ENCODE results near the gene AP3B1. TPM values are rescaled to one million over a fixed set of nuclear protein-coding genes. Genes with fewer than 3 reads are reported as not detected.

AP3B1 gene
- total RNA-seq, 1 donor from 2014 or later = 40.9 TPM

DNA sequence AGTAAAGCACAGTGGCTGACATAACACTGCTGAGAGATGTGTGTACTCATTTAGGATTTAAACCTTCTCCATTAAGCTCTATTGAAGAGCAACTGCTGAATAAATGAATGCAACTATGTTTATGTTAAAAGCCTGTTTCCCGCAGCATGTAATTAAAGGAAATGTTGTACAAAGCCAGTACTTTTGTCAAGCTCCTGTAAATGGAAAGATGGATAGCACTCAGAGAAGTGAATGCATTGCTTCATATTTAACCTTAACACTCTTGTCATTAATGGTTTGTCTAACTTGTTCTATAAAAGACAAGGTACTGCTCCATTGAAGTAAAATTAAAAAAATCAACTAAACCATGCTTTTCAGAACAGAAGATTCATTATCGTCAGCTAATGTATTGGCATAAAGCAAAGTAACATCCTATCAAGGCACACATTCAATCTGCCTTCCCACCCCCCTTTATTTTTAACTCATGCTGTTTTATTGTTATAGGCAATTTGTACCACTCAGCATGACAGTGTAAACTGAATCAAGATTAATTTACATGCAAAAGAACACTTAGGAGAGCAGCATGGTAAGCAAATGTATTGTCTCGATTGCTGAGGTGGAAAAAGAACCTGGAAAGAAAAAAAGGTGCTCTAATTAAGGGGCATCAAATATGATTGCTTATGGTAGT lies 277.5 kb downstream of the AP3B1 start:
- no peaks in the 10 kb centered on the region for H3K9me3 Mint-ChIP-seq
- H3K36me3 Mint-ChIP-seq (ENCODE audit: low read depth) = peaks cover 3% of the 10 kb centered on the region
- intact Hi-C loops (cut with micrococcal nuclease) = no loop called here
- peaks cover 4% of the 10 kb centered on the region for H3K4me1 Mint-ChIP-seq (ENCODE audit: low read depth)
- no peak overlapping the region for H3K4me3 Mint-ChIP-seq
- no peak for DNase-seq (ENCODE audit: low spot score)
- no peaks in the 10 kb centered on the region for H3K27me3 Mint-ChIP-seq (ENCODE audit: insufficient read depth)
- no peak overlapping the region for H3K27ac Mint-ChIP-seq

- Mint-ChIP-seq H3K4me1 (ENCODE audit: low read depth) (no peaks in the 10 kb centered on the region), H3K4me3 (no peak overlapping the region), H3K27me3 (ENCODE audit: insufficient read depth) (no peaks in the 10 kb centered on the region), H3K27ac (no peak overlapping the region), H3K36me3 (ENCODE audit: low read depth) (peaks cover 1% of the 10 kb centered on the region), H3K9me3 (no peaks in the 10 kb centered on the region)
- intact Hi-C loops (cut with micrococcal nuclease) = loop anchor here (5.0 kb wide), 1 partner anchor 363 kb away; no protein-coding TSS in a partner anchor
- DNase-seq (ENCODE audit: low spot score) = no peak
Measured at GRCh38 chr5:78009937-78010527, 284.5 kb downstream of the AP3B1 start.

- Mint-ChIP-seq H3K27me3 (ENCODE audit: insufficient read depth) (no peaks in the 10 kb centered on the region), H3K9me3 (no peaks in the 10 kb centered on the region), H3K27ac (no peak overlapping the region), H3K36me3 (ENCODE audit: low read depth) (no peaks in the 10 kb centered on the region), H3K4me3 (no peak overlapping the region), H3K4me1 (ENCODE audit: low read depth) (no peaks in the 10 kb centered on the region)
- DNase-seq (ENCODE audit: low spot score) = no peak
- intact Hi-C loops (cut with micrococcal nuclease) = loop anchor here (5.0 kb wide), 1 partner anchor 361 kb away; no protein-coding TSS in a partner anchor
Measured at GRCh38 chr5:78008356-78008967, 286.0 kb downstream of the AP3B1 start.

DNA sequence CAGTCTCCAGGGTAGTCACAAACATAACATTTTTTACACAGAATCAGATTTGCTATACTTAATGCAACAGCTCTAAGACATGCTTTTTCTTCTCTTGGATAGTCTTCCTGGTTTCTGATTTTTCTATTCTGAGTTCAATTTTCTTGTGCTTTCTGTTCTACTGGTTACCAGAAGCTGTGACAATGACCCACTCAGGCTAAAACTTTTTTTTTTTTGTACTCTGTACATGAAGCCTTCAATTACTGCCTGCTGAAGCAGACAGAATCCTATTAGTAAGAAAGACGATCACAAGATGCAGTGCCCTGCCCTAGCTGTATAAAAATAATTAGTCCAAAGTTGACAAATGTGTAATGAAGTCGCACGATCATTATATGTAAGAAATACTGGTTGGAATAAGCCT lies 287.3 kb downstream of the AP3B1 start:
- no peak for DNase-seq (ENCODE audit: low spot score)
- Mint-ChIP-seq H3K36me3 (ENCODE audit: low read depth) (no peaks in the 10 kb centered on the region), H3K4me1 (ENCODE audit: low read depth) (no peaks in the 10 kb centered on the region), H3K9me3 (no peaks in the 10 kb centered on the region), H3K27me3 (ENCODE audit: insufficient read depth) (no peaks in the 10 kb centered on the region), H3K27ac (no peak overlapping the region), H3K4me3 (no peak overlapping the region)
- intact Hi-C loops (cut with micrococcal nuclease) = loop anchor here (5.0 kb wide), 1 partner anchor 360 kb away; no protein-coding TSS in a partner anchor

GRCh38 chr5:78006449-78006848 lies 288.0 kb downstream of the AP3B1 start:
- Mint-ChIP-seq H3K27me3 (ENCODE audit: insufficient read depth) (no peaks in the 10 kb centered on the region), H3K36me3 (ENCODE audit: low read depth) (no peaks in the 10 kb centered on the region)
- intact Hi-C loops (cut with micrococcal nuclease) = loop anchor here (5.0 kb wide), 1 partner anchor 359 kb away; no protein-coding TSS in a partner anchor

GRCh38 chr5:78005021-78005785 lies 289.3 kb downstream of the AP3B1 start:
- Mint-ChIP-seq H3K9me3 (no peaks in the 10 kb centered on the region), H3K4me3 (no peak overlapping the region), H3K4me1 (ENCODE audit: low read depth) (no peaks in the 10 kb centered on the region), H3K36me3 (ENCODE audit: low read depth) (peaks cover 1% of the 10 kb centered on the region), H3K27me3 (ENCODE audit: insufficient read depth) (no peaks in the 10 kb centered on the region), H3K27ac (no peak overlapping the region)
- no peak for DNase-seq (ENCODE audit: low spot score)
- intact Hi-C loops (cut with micrococcal nuclease) = loop anchor here (5.0 kb wide), 1 partner anchor 358 kb away; no protein-coding TSS in a partner anchor

More at GRCh38 chr5:78006449-78006848, 288.0 kb downstream of the AP3B1 start:
- Mint-ChIP-seq H3K4me1 (ENCODE audit: low read depth) (no peaks in the 10 kb centered on the region), H3K27ac (no peak overlapping the region), H3K4me3 (no peak overlapping the region), H3K9me3 (no peaks in the 10 kb centered on the region)
- DNase-seq (ENCODE audit: low spot score) = no peak

GRCh38 chr5:78004559-78004958 lies 289.9 kb downstream of the AP3B1 start:
- Mint-ChIP-seq H3K9me3 (no peaks in the 10 kb centered on the region), H3K27me3 (ENCODE audit: insufficient read depth) (no peaks in the 10 kb centered on the region), H3K36me3 (ENCODE audit: low read depth) (peaks cover 2% of the 10 kb centered on the region), H3K27ac (no peak overlapping the region), H3K4me1 (ENCODE audit: low read depth) (no peaks in the 10 kb centered on the region), H3K4me3 (no peak overlapping the region)
- DNase-seq (ENCODE audit: low spot score) = no peak
- intact Hi-C loops (cut with micrococcal nuclease) = no loop called here

DNA sequence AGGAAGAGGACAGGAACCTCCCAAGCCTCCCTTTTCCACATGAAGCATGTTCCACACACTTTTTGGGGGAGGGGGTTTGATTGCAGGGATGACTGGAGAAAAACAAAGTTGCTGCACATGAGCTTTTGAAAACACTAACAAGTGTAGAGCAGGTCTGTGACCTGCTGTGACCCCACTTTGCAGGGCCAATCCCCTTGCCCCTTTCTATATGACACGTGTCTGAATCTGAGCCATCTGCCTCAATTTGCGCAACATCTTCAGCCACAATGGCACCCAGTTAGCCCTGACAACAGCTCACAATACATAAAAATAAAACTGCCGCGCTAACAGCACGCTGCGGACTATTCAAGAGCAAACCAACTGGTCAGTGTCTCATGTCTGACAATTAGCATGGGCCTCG lies 290.6 kb downstream of the AP3B1 start:
- intact Hi-C loops (cut with micrococcal nuclease) = no loop called here
- Mint-ChIP-seq H3K36me3 (ENCODE audit: low read depth) (peaks cover 4% of the 10 kb centered on the region), H3K9me3 (no peaks in the 10 kb centered on the region), H3K4me1 (ENCODE audit: low read depth) (no peaks in the 10 kb centered on the region), H3K27me3 (ENCODE audit: insufficient read depth) (no peaks in the 10 kb centered on the region), H3K4me3 (no peak overlapping the region), H3K27ac (no peak overlapping the region)
- no peak for DNase-seq (ENCODE audit: low spot score)

DNA sequence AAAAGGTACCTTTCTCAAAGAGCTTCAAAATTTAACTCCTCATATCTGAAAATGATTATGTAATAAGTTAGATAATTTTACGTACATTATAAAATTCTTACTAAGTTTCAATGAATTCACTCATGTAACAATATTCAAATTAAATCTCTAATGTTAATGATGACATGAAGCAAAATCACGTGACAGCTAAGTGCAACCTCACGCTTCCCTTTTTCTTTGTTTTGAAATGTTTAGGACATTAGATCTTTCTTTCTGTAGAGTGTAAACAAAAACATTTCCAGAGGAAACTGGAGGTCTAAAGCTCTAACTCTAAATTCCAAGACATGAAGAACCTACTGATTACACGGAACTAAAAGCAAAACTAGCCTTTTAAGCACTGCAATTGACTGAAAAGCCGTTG lies 291.0 kb downstream of the AP3B1 start:
- H3K4me3 Mint-ChIP-seq = no peak overlapping the region
- no peaks in the 10 kb centered on the region for H3K4me1 Mint-ChIP-seq (ENCODE audit: low read depth)
- no peaks in the 10 kb centered on the region for H3K27me3 Mint-ChIP-seq (ENCODE audit: insufficient read depth)
- H3K27ac Mint-ChIP-seq = no peak overlapping the region
- no peaks in the 10 kb centered on the region for H3K9me3 Mint-ChIP-seq
- peaks cover 4% of the 10 kb centered on the region for H3K36me3 Mint-ChIP-seq (ENCODE audit: low read depth)
- intact Hi-C loops (cut with micrococcal nuclease) = no loop called here
- DNase-seq (ENCODE audit: low spot score) = no peak

- Mint-ChIP-seq H3K36me3 (ENCODE audit: low read depth) (peaks cover 4% of the 10 kb centered on the region), H3K4me3 (no peak overlapping the region), H3K4me1 (ENCODE audit: low read depth) (no peaks in the 10 kb centered on the region), H3K9me3 (no peaks in the 10 kb centered on the region), H3K27ac (no peak overlapping the region), H3K27me3 (ENCODE audit: insufficient read depth) (no peaks in the 10 kb centered on the region)
- no peak for DNase-seq (ENCODE audit: low spot score)
- intact Hi-C loops (cut with micrococcal nuclease) = no loop called here
Measured at GRCh38 chr5:78002690-78003089, 291.8 kb downstream of the AP3B1 start.

GRCh38 chr5:78001197-78001596 lies 293.3 kb downstream of the AP3B1 start:
- no peaks in the 10 kb centered on the region for H3K27me3 Mint-ChIP-seq (ENCODE audit: insufficient read depth)
- no peak overlapping the region for H3K4me3 Mint-ChIP-seq
- no peak for DNase-seq (ENCODE audit: low spot score)
- peaks cover 6% of the 10 kb centered on the region for H3K36me3 Mint-ChIP-seq (ENCODE audit: low read depth)
- H3K4me1 Mint-ChIP-seq (ENCODE audit: low read depth) = no peaks in the 10 kb centered on the region
- no peak overlapping the region for H3K27ac Mint-ChIP-seq
- no peaks in the 10 kb centered on the region for H3K9me3 Mint-ChIP-seq
- intact Hi-C loops (cut with micrococcal nuclease) = no loop called here

GRCh38 chr5:78000191-78000590 lies 294.3 kb downstream of the AP3B1 start:
- DNase-seq (ENCODE audit: low spot score) = no peak
- Mint-ChIP-seq H3K27me3 (ENCODE audit: insufficient read depth) (no peaks in the 10 kb centered on the region), H3K9me3 (no peaks in the 10 kb centered on the region), H3K36me3 (ENCODE audit: low read depth) (peaks cover 6% of the 10 kb centered on the region), H3K27ac (no peak overlapping the region), H3K4me3 (no peak overlapping the region), H3K4me1 (ENCODE audit: low read depth) (no peaks in the 10 kb centered on the region)
- intact Hi-C loops (cut with micrococcal nuclease) = no loop called here

DNA sequence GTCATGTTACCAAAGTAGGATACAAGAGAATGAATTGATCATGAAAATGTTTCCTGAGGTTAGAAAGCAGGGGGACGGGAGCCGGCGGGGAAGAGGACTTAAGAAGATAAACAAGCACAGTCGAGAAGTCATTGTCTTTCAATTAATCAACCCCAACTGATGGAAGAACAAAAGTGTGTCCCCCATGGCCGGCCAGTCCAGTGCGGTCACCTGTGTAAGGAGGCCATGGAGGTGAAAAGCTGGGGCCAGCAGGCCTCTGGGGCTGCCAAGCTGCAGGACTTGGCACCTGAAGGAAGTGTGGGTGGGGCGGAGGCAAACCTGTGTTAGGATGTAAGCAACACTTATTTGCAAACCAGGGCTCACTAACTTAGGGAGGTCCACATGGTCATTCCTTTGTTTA lies 295.1 kb downstream of the AP3B1 start:
- no peak for DNase-seq (ENCODE audit: low spot score)
- no peak overlapping the region for H3K4me3 Mint-ChIP-seq
- no peaks in the 10 kb centered on the region for H3K4me1 Mint-ChIP-seq (ENCODE audit: low read depth)
- H3K27me3 Mint-ChIP-seq (ENCODE audit: insufficient read depth) = no peaks in the 10 kb centered on the region
- no peaks in the 10 kb centered on the region for H3K9me3 Mint-ChIP-seq
- intact Hi-C loops (cut with micrococcal nuclease) = no loop called here
- peaks cover 6% of the 10 kb centered on the region for H3K36me3 Mint-ChIP-seq (ENCODE audit: low read depth)
- H3K27ac Mint-ChIP-seq = no peak overlapping the region

All from activated T-helper 1 cell treated with anti-CD3 and anti-CD28 coated beads, Interleukin-12 subunit alpha, Interleukin-12 subunit beta, Interleukin-2, Interleukin-4 antibody, amounts not matched to agents 30 ng/mL and 10 ng/mL and 1 ng/mL, durations not matched to agents 14 hours and 24 hours and 36 hours (primary cell).